GM12874 (cell line): ENCODE data around the gene SLC39A11.

ENCODE experiments used
- CTCF ChIP-seq: IDR thresholded peaks from 2 replicates; pipeline ENCODE4 v1.5.1; 2011; ENCODE audit warnings: low read depth, mild to moderate bottlenecking, control low read depth, low read length, moderate library complexity; ENCODE audit not compliant: insufficient read depth

SLC39A11 gene

GRCh38 chr17:72693151-72693878 is 399.2 kb downstream of the SLC39A11 start:
- no peak for TF ChIP-seq CTCF

- no peak for TF ChIP-seq CTCF
These were observed 399.8 kb downstream of the SLC39A11 start for GRCh38 chr17:72692676-72693075.

GRCh38 chr17:72691586-72691985 is 400.9 kb downstream of the SLC39A11 start:
- TF ChIP-seq CTCF: no peak

- no peak for TF ChIP-seq CTCF
These were observed 401.5 kb downstream of the SLC39A11 start for GRCh38 chr17:72691017-72691416.

- no peak for TF ChIP-seq CTCF
These were observed 404.6 kb downstream of the SLC39A11 start for GRCh38 chr17:72687886-72688285.

GRCh38 chr17:72684405-72685020 is 408.0 kb downstream of the SLC39A11 start:
- TF ChIP-seq CTCF: no peak

GRCh38 chr17:72683506-72684404 is 408.7 kb downstream of the SLC39A11 start:
- no peak for TF ChIP-seq CTCF
